Placental epithelial cell (primary cell): ENCODE data around the gene ADAM11. TPM values are rescaled to one million over a fixed set of nuclear protein-coding genes. Genes with fewer than 3 reads are reported as not detected.

Source experiments
- small RNA-seq: library from RNA; depleted of rRNA; stranded (forward); fragments of <200 nt; gene quantifications from one replicate; pipeline ENCODE3, GENCODE V24; 2012
- total RNA-seq: library from RNA; depleted of rRNA; stranded (reverse); fragments of >200 nt; gene quantifications from 2 replicates; pipeline ENCODE4 v1.2.3, GENCODE V29; 2012

The ADAM11 gene
- total RNA-seq: 2.6 and 6.3 TPM in 2 replicates

GRCh38 chr17:44758414-44759085, at the start of gene ADAM11:
TSS of gene ADAM11 (plus strand) at chr17:44758988. CDS start at chr17:44759200, 212 bp downstream.

GRCh38 chr17:44829523-44830358, 71.0 kb downstream of the ADAM11 start, which contains the start of gene GJC1:
TSS of gene GJC1 (minus strand) at chr17:44830287. CDS start at chr17:44805817, 24,470 bp downstream.

Small RNAs within 50 kb of the gene (small RNA-seq; reads per million reads assigned to genes)
- gene RN7SL819P: not detected

Other genes with a start within 250 kb of the ADAM11 start
- gene FZD2, start 201.5 kb upstream of the ADAM11 start, total RNA-seq: 11.8 and 13.7 TPM in 2 replicates
- gene MEIOC, start 102.5 kb upstream of the ADAM11 start, total RNA-seq: under 0.01 and 0.11 TPM in 2 replicates
- gene CCDC43, start 69.2 kb upstream of the ADAM11 start, total RNA-seq: 23.9 and 27.5 TPM in 2 replicates
- gene DBF4B, start 50.3 kb upstream of the ADAM11 start, total RNA-seq: 2.5 and 4.3 TPM in 2 replicates
- gene GJC1, start 71.3 kb downstream of the ADAM11 start, total RNA-seq: 9.3 and 10.6 TPM in 2 replicates
- not detected in 2 replicates for gene HIGD1B, start 88.9 kb downstream of the ADAM11 start, total RNA-seq
- 75.8 and 92.3 TPM in 2 replicates for gene EFTUD2, start 140.5 kb downstream of the ADAM11 start, total RNA-seq
- under 0.01 and 0.11 TPM in 2 replicates for gene GFAP, start 156.5 kb downstream of the ADAM11 start, total RNA-seq
- 1.7 and 2.4 TPM in 2 replicates for gene KIF18B, start 188.8 kb downstream of the ADAM11 start, total RNA-seq
- gene C1QL1, start 209.3 kb downstream of the ADAM11 start, total RNA-seq: 0.39 and 0.65 TPM in 2 replicates